D721Med (cell line): ENCODE data around the gene SERINC4.
A peak's percentile ranks its signal among the peaks of the same experiment; 100 is the strongest.

Experiments used
- DNase-seq: peaks from one replicate; pipeline ENCODE4 v3.0.0; 2011; ENCODE audit warnings: low spot score; ENCODE audit not compliant: insufficient read length
- FAIRE-seq: peaks from 2 replicates; lab custom pipeline; 2011; peaks lifted over from hg19 to GRCh38; lab: Jason Lieb, UNC
- TF ChIP-seq, protein P1 (sequence below): IDR thresholded peaks from 2 replicates; pipeline ENCODE4 v1.5.1; 2012; ENCODE audit warnings: mild to moderate bottlenecking, control low read depth; ENCODE audit not compliant: insufficient read depth; ENCODE audit errors: missing control alignments

Gene SERINC4

DNA sequence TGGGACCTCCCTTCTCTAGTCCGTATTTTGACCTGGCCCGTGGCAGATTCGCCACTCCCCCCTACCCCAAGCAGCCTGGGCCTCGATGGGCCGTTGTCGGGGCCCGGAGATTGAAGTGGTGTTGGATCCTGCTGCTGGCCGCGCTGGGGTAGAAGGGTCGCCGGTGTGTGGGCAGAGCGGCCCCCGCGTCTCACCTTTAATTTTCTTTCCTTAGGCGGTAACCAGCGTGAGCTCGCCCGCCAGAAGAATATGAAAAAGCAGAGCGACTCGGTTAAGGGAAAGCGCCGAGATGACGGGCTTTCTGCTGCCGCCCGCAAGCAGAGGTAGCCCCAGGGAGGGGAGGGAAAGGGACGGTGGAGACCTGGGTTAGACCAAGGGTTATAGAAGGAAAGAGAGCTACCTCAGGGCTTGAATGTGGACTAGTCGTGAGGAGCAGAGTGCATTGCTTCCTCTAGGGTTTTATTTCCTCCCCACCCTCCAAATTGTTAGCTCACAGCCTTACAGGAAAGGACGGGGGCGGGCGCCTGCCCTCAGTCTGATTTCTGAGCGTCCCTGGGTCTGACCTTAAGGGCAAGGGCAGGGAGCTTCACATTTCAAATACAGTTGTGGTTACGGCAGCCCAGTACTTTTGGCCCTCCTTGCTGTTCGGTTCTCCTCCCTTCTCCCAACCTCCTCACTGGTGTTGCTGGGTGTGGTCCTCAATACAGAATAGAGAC, 7.1 kb downstream of the SERINC4 start:
- FAIRE-seq (no peak), DNase-seq (no peak)
- TF ChIP-seq, protein P1, sequence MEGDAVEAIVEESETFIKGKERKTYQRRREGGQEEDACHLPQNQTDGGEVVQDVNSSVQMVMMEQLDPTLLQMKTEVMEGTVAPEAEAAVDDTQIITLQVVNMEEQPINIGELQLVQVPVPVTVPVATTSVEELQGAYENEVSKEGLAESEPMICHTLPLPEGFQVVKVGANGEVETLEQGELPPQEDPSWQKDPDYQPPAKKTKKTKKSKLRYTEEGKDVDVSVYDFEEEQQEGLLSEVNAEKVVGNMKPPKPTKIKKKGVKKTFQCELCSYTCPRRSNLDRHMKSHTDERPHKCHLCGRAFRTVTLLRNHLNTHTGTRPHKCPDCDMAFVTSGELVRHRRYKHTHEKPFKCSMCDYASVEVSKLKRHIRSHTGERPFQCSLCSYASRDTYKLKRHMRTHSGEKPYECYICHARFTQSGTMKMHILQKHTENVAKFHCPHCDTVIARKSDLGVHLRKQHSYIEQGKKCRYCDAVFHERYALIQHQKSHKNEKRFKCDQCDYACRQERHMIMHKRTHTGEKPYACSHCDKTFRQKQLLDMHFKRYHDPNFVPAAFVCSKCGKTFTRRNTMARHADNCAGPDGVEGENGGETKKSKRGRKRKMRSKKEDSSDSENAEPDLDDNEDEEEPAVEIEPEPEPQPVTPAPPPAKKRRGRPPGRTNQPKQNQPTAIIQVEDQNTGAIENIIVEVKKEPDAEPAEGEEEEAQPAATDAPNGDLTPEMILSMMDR, result no peak

DNA sequence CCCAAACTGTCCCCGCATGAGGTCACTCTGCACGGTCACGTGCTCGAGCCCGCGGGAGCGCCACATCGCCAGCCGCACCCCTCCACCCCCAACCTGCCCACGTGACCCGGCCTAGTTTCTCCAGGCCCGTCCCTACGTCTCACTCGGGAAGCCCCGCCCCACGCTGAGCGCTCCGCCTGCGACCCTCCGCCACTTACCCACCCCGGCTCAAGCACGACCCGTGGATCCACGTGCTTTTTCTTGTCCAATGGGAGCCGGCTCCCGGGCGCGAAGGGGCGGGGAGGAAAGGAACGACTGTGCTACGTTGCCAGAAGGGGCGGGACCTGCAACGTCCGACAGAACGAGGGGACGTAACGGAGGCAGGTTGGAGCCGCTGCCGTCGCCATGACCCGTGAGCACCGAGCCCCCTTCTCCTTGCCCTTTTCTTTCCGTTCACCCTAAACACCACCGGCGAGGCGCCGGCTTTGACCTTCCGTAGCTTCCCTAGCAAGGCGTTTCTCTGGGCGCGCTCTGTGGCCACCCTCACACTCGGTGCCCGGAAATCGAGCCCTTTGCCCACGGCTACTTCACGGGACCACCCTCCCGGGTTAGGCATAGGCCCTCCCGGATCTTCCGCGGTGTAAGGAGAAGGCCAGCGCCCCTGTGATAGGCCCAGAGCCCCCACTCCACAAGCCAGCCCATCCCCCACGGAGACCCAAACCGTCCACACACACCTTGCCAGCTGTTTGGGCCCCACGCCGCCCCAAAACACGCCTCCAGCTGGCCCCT, 7.8 kb downstream of the SERINC4 start, which contains the start of gene SERF2:
TSS of gene SERF2 (plus strand) at position 328 of the 768 bp plus-strand sequence. CDS start at position 385, 57 bp downstream.
- DNase-seq (peak; percentile 100), FAIRE-seq (no peak)
- TF ChIP-seq, protein P1, result no peak

GRCh38 chr15:43789409-43789808, 10.6 kb downstream of the SERINC4 start:
- FAIRE-seq (no peak), DNase-seq (no peak)
- TF ChIP-seq, protein P1, result no peak

DNA sequence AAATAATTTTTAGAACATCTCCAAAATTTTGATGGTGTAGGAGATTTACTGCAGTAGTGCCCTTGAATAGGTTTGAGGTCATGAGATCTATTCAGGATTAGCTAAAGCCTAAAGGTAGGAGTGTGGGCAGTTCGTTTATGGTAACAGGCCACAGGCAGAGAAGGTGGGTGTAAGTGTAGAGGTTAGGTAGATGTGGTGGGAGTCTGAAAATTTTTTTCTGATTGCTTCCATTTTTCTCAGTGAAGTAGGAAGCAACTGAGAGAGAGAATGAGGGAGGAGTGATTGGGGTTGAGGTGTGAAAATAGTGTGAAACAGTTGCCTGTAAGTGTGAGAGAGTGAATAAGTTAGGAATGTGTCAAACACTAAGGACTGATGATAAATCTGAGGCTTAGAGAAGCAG, 21.0 kb downstream of the SERINC4 start:
- FAIRE-seq, result no peak
- no peak for DNase-seq
- TF ChIP-seq, protein P1, result no peak

GRCh38 chr15:43777267-43777914, 22.6 kb downstream of the SERINC4 start:
- DNase-seq (no peak), FAIRE-seq (no peak)
- TF ChIP-seq, protein P1, result peak; percentile 68

DNA sequence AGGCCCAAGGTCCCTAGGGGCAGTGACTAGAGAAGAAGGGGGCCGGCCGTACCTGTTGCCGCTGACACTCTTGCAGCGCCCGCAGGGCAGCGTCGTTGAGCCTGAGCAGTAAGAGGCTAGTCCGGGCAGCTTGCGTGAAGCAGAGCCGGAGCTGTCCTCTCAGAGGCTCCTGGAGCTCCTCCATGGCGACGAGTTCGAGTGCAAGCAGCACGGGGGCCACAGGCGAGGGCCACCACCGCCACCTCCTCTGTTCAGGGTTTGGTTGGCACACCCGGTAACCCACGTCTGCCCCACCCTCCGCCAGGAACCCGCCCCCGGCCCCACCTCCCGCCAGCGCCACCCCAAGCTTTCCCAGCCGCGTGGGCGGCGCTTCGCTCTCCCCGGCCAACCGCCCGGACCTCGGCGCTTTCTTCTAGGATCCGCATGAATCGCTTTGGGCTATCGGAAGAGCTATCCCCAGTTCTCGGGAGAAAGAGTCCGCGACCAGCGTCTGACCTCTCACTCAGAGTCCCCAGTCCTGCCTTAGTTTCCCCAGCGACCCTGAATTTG, 23.2 kb downstream of the SERINC4 start, which contains the start of gene ELL3:
TSS of gene ELL3 (minus strand) at position 249 of the 549 bp plus-strand sequence. CDS start at position 184, 65 bp downstream.
- DNase-seq, result no peak
- TF ChIP-seq, protein P1, result no peak
- FAIRE-seq, result no peak
